GM21390 (cell line): ENCODE measurements around the gene SLC1A4.

Experiments
- ATAC-seq: cut with Tn5 transposase; IDR thresholded peaks from one replicate; pipeline ENCODE4 v1.9.1; 2021; ENCODE audit not compliant: unreplicated experiment

Gene SLC1A4

GRCh38 chr2:65071499-65072180, 82.4 kb downstream of the SLC1A4 start:
- no peak for ATAC-seq

GRCh38 chr2:65072181-65072970, 83.2 kb downstream of the SLC1A4 start:
- peak; percentile 70 for ATAC-seq
